ENCODE measurements around the gene CADPS.

DNA sequence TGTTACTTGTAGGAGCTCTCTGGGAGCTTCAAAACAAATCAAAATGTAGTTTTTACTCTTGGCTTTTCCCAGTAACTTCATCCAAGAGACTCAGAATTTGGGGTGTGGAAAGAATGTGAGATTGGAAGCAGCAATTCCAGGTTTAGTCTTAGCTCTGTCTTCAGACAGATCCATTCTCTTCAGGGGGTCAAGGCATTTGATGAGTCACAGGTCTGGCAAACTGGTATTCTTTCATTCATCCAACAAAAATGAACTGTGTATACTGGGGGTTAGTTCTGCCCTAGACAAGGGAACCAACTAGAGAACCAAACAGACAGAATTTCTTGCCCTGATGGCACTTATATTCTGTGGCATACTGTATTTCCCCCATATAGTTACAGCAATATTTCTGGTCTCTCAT lies 36.3 kb upstream of the CADPS start:
- TF ChIP-seq, protein P1, sequence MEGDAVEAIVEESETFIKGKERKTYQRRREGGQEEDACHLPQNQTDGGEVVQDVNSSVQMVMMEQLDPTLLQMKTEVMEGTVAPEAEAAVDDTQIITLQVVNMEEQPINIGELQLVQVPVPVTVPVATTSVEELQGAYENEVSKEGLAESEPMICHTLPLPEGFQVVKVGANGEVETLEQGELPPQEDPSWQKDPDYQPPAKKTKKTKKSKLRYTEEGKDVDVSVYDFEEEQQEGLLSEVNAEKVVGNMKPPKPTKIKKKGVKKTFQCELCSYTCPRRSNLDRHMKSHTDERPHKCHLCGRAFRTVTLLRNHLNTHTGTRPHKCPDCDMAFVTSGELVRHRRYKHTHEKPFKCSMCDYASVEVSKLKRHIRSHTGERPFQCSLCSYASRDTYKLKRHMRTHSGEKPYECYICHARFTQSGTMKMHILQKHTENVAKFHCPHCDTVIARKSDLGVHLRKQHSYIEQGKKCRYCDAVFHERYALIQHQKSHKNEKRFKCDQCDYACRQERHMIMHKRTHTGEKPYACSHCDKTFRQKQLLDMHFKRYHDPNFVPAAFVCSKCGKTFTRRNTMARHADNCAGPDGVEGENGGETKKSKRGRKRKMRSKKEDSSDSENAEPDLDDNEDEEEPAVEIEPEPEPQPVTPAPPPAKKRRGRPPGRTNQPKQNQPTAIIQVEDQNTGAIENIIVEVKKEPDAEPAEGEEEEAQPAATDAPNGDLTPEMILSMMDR (IDR thresholded peaks at IDR 0.05), result no peak
- no peak for TF ChIP-seq POLR2A (IDR thresholded peaks at IDR 0.05; ENCODE audit: low read depth)
